GM18517 (cell line): ENCODE data around the gene NRIP2.

ENCODE experiments used
- ATAC-seq: cut with Tn5 transposase; IDR thresholded peaks from one replicate; pipeline ENCODE4 v1.9.1; 2021; ENCODE audit warnings: mild to moderate bottlenecking, moderate library complexity; ENCODE audit not compliant: unreplicated experiment

Gene NRIP2

GRCh38 chr12:2776129-2776806, 58.6 kb downstream of the NRIP2 start:
- ATAC-seq = no peak

- ATAC-seq = no peak
Measured at GRCh38 chr12:2775431-2775830, 59.4 kb downstream of the NRIP2 start.
